ENCODE results near the gene NGEF. TPM values are rescaled to one million over a fixed set of nuclear protein-coding genes. Genes with fewer than 3 reads are reported as not detected.

Gene NGEF
- total RNA-seq, 1 experiment from 2014 or later: 1.9 TPM

DNA sequence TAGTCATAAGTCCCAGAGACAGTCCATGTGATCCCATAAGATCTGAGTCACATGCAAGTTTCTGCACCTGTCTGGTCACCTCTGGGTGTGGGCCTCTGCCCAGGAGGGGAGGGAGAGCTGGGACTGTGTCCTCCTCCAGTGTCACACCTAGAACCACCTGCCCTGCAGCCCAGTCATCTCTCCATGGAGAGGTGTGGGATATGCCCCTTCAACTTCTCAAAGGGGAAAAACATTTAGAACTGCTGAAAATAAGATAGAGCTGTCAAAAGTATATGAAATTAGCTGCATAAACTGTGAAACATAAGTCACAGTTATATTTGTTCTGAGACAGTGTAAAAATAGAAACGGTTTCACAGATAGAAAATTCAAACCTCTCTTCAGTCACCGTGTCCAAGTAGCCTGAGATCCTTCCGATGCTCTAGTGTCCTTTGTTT lies 55.4 kb downstream of the NGEF start:
- Histone ChIP-seq H2BK20ac (ENCODE audit: low read depth, low read length, poor library complexity, severe bottlenecking) (no peak overlapping the region), H2AK5ac (ENCODE audit: insufficient read length, low read length) (no peak overlapping the region), H3K56ac (ENCODE audit: insufficient read length, low read depth, low read length) (no peak overlapping the region), H2BK5ac (ENCODE audit: insufficient read length, low read length) (no peak overlapping the region), H3K79me2 (ENCODE audit: insufficient read depth, low read length) (no peaks in the 10 kb centered on the region), H4K8ac (replicated peaks; ENCODE audit: insufficient read length, low read depth, low read length) (no peak overlapping the region), H3K79me1 (ENCODE audit: insufficient read depth, low read depth, low read length, poor library complexity, severe bottlenecking) (no peaks in the 10 kb centered on the region), H2BK120ac (ENCODE audit: low read depth, low read length, poor library complexity, severe bottlenecking) (no peak overlapping the region), H3K9me3 (ENCODE audit: control insufficient read depth, low read depth, low read length) (no peaks in the 10 kb centered on the region), H4K91ac (ENCODE audit: insufficient read length, low read depth, low read length) (no peak overlapping the region), H3K27ac (ENCODE audit: insufficient read length, low read depth, low read length) (no peak overlapping the region), H3K4ac (ENCODE audit: low read depth, low read length) (no peak overlapping the region), H3K9ac (ENCODE audit: extremely low read depth, insufficient read length, low read length) (no peak overlapping the region), H3K4me2 (ENCODE audit: insufficient read depth, insufficient read length, low read length) (no peak overlapping the region), H3K4me1 (ENCODE audit: insufficient read depth, low read length) (no peaks in the 10 kb centered on the region), H3K23me2 (ENCODE audit: insufficient read length, low read depth, low read length, poor library complexity, severe bottlenecking) (no peaks in the 10 kb centered on the region), H4K5ac (ENCODE audit: insufficient read length, low read depth, low read length) (no peak overlapping the region), H3T11ph (ENCODE audit: low read length) (no peak overlapping the region), H3K23ac (ENCODE audit: insufficient read length, low read depth, low read length) (no peak overlapping the region), H3K14ac (ENCODE audit: insufficient read depth, low read length) (no peak overlapping the region), H3K18ac (ENCODE audit: insufficient read length, low read depth, low read length) (no peak overlapping the region), H2BK15ac (ENCODE audit: low read depth, low read length) (no peak overlapping the region), H2BK12ac (ENCODE audit: insufficient read length, low read depth, low read length) (no peak overlapping the region), H2AFZ (ENCODE audit: low read length) (no peak overlapping the region), H3K27me3 (ENCODE audit: insufficient read depth, low read length) (no peaks in the 10 kb centered on the region), H4K20me1 (ENCODE audit: control insufficient read depth, insufficient read depth, insufficient read length) (no peaks in the 10 kb centered on the region)
- DNase-seq: no peak
- TF ChIP-seq, protein P1, sequence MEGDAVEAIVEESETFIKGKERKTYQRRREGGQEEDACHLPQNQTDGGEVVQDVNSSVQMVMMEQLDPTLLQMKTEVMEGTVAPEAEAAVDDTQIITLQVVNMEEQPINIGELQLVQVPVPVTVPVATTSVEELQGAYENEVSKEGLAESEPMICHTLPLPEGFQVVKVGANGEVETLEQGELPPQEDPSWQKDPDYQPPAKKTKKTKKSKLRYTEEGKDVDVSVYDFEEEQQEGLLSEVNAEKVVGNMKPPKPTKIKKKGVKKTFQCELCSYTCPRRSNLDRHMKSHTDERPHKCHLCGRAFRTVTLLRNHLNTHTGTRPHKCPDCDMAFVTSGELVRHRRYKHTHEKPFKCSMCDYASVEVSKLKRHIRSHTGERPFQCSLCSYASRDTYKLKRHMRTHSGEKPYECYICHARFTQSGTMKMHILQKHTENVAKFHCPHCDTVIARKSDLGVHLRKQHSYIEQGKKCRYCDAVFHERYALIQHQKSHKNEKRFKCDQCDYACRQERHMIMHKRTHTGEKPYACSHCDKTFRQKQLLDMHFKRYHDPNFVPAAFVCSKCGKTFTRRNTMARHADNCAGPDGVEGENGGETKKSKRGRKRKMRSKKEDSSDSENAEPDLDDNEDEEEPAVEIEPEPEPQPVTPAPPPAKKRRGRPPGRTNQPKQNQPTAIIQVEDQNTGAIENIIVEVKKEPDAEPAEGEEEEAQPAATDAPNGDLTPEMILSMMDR (conservative IDR thresholded peaks at IDR 0.05): no peak
- H3K4me3 Mint-ChIP-seq: no peak overlapping the region
- peaks cover 0 to 4% (median 2%) of the 10 kb centered on the region in 3 experiments; a peak in 1 of 7 replicates for H3K36me3 Mint-ChIP-seq (ENCODE audit: insufficient read depth in 1 of 3, low read depth in 3 of 3)
- WGBS (ENCODE audit: extremely low coverage, insufficient read length, low lambda C conversion rate): no CpG with 5 or more reads among the region's 3 CpGs
- H3K4me1 Mint-ChIP-seq: no peaks in the 10 kb centered on the region
- H3K27me3 Mint-ChIP-seq (ENCODE audit: low read depth): peaks cover 8% of the 10 kb centered on the region
- no peak overlapping the region for H3K27ac Mint-ChIP-seq
- H3K9me3 Mint-ChIP-seq: peaks cover 10 to 15% of the 10 kb centered on the region in 2 experiments

Measured in H9 (cell line).